Measurements from ENCODE around the gene HSPG2.
"Not testable (repeated sequence)": the region's sequence is repeated elsewhere in the genome, so short reads cannot be mapped to it uniquely, and the experiment has no call there.

Gene HSPG2

DNA sequence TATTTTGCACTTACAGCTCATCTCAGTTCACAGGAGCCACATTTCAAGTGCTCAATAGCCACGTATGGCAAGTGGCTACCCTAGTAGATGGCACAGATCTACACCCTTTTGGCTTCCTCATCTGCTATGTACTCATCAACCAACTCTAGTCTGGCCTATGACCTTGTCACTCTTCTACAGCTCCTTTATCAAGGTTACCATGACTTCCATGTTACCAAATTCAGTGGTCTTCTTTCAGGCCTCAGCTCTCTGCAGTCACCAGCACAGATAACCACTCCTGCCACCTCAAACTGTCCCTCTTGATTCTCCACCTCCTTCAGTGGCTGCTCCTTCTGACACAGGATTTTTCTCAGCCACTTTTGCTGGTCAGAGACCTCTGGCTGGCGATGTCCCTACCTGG is 142.5 kb downstream of the HSPG2 start:
- Histone ChIP-seq H3K79me2 (ENCODE audit: insufficient read depth, low read depth) (no peaks in the 10 kb centered on the region), H3K4me2 (no peak overlapping the region), H3K27me3 (ENCODE audit: insufficient read depth, low read depth) (no peaks in the 10 kb centered on the region), H3K9ac (no peak overlapping the region), H3K4me1 (ENCODE audit: low read depth, poor library complexity, severe bottlenecking) (peaks cover 19% of the 10 kb centered on the region), H3K27ac (no peak overlapping the region), H4K20me1 (ENCODE audit: insufficient read depth) (no peaks in the 10 kb centered on the region), H3K4me3 (IDR thresholded peaks at IDR 0.05; ENCODE audit: insufficient read depth, low read depth, low read length) (no peak overlapping the region), H2AFZ (ENCODE audit: low read depth) (no peak overlapping the region), H3K36me3 (ENCODE audit: insufficient read depth) (no peaks in the 10 kb centered on the region)
- TF ChIP-seq, protein P1, sequence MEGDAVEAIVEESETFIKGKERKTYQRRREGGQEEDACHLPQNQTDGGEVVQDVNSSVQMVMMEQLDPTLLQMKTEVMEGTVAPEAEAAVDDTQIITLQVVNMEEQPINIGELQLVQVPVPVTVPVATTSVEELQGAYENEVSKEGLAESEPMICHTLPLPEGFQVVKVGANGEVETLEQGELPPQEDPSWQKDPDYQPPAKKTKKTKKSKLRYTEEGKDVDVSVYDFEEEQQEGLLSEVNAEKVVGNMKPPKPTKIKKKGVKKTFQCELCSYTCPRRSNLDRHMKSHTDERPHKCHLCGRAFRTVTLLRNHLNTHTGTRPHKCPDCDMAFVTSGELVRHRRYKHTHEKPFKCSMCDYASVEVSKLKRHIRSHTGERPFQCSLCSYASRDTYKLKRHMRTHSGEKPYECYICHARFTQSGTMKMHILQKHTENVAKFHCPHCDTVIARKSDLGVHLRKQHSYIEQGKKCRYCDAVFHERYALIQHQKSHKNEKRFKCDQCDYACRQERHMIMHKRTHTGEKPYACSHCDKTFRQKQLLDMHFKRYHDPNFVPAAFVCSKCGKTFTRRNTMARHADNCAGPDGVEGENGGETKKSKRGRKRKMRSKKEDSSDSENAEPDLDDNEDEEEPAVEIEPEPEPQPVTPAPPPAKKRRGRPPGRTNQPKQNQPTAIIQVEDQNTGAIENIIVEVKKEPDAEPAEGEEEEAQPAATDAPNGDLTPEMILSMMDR (conservative IDR thresholded peaks at IDR 0.05; ENCODE audit: low read depth, low read length) = no peak

DNA sequence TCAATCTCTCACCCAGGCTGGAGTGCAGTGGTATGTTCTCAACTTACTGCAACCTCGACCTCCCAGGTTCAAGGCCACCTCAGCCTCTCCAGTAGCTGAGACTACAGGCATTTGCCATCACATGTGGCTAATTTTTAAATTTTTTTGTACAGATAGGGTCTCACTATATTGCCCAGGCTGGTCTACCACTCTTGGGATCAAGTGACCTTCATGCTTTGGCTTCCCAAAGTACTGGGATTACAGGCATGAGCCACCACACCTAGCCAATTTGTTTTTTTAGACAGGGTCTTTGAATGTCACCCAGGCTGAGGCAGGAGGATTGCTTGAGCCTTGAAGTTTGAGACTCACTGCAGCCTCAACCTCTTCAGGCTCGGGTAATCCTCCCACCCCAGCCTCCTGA is 144.0 kb downstream of the HSPG2 start:
- H3K4me3 ChIP-seq (IDR thresholded peaks at IDR 0.05; ENCODE audit: insufficient read depth, low read depth, low read length) = no peak overlapping the region
- no peak overlapping the region for H2AFZ ChIP-seq (ENCODE audit: low read depth)
- H3K27ac ChIP-seq = no peak overlapping the region
- no peaks in the 10 kb centered on the region for H3K36me3 ChIP-seq (ENCODE audit: insufficient read depth)
- no peak overlapping the region for H3K4me2 ChIP-seq
- H3K9ac ChIP-seq = no peak overlapping the region
- no peaks in the 10 kb centered on the region for H4K20me1 ChIP-seq (ENCODE audit: insufficient read depth)
- no peaks in the 10 kb centered on the region for H3K79me2 ChIP-seq (ENCODE audit: insufficient read depth, low read depth)
- H3K4me1 ChIP-seq (ENCODE audit: low read depth, poor library complexity, severe bottlenecking) = peaks cover 19% of the 10 kb centered on the region
- H3K27me3 ChIP-seq (ENCODE audit: insufficient read depth, low read depth) = no peaks in the 10 kb centered on the region
- TF ChIP-seq, protein P1 (conservative IDR thresholded peaks at IDR 0.05; ENCODE audit: low read depth, low read length) = no peak

DNA sequence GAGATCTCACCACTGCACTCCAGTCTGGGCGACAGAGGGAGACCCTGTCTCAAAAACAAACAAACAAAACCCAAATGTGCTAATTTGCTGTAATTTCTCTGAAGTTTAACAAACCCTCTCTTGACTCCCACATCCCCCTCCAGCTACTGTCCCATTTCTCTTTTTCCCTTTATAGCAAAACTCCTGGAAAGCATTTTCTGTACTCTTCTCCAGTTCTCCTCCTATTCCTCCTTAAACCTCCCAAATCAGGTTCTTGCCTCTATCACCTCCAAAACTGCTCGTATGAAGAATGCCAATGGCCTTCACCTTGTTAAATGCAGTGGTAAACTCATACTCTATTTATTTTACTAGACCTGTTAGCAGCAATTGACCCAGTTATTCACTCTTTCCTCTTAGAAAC is 150.5 kb downstream of the HSPG2 start:
- H3K36me3 ChIP-seq (ENCODE audit: insufficient read depth) = no peaks in the 10 kb centered on the region
- H2AFZ ChIP-seq (ENCODE audit: low read depth) = no peak overlapping the region
- no peak overlapping the region for H3K27ac ChIP-seq
- peaks cover 9% of the 10 kb centered on the region for H3K79me2 ChIP-seq (ENCODE audit: insufficient read depth, low read depth)
- 0 out of 2 replicates have a peak, but pooled peaks cover 2% of the 10 kb centered on the region for H3K27me3 ChIP-seq (ENCODE audit: insufficient read depth, low read depth)
- TF ChIP-seq, protein P1 (conservative IDR thresholded peaks at IDR 0.05; ENCODE audit: low read depth, low read length) = no peak
- H3K4me2 ChIP-seq = no peak overlapping the region
- no peak overlapping the region for H3K9ac ChIP-seq
- peaks cover 8% of the 10 kb centered on the region for H3K4me1 ChIP-seq (ENCODE audit: low read depth, poor library complexity, severe bottlenecking)
- H3K4me3 ChIP-seq (IDR thresholded peaks at IDR 0.05; ENCODE audit: insufficient read depth, low read depth, low read length) = no peak overlapping the region
- H4K20me1 ChIP-seq (ENCODE audit: insufficient read depth) = no peaks in the 10 kb centered on the region

DNA sequence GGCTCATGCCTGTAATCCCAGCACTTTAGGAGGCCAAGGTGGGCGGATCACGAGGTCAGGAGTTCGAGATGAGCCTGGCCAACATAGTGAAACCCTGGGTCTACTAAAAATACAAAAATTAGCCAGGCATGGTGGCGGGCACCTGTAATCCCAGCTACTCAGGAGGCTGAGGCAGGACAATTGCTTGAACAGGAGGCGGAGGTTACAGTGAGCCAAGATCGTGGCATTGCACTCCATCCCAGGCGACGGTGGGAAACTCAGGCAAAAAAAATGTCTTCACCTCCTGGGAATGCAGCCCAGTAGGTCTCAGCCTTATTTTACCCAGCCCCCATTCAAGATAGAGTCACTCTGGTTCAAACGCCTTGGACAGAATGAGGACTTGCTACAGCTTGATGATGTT is 151.3 kb downstream of the HSPG2 start:
- H3K4me2 ChIP-seq; H3K36me3 ChIP-seq (ENCODE audit: insufficient read depth); H3K27ac ChIP-seq; H2AFZ ChIP-seq (ENCODE audit: low read depth); H3K9ac ChIP-seq; H4K20me1 ChIP-seq (ENCODE audit: insufficient read depth); H3K4me3 ChIP-seq (IDR thresholded peaks at IDR 0.05; ENCODE audit: insufficient read depth, low read depth, low read length); H3K27me3 ChIP-seq (ENCODE audit: insufficient read depth, low read depth); H3K4me1 ChIP-seq (ENCODE audit: low read depth, poor library complexity, severe bottlenecking): not testable (repeated sequence)
- H3K79me2 ChIP-seq (ENCODE audit: insufficient read depth, low read depth) = peaks cover 18% of the 10 kb centered on the region

DNA sequence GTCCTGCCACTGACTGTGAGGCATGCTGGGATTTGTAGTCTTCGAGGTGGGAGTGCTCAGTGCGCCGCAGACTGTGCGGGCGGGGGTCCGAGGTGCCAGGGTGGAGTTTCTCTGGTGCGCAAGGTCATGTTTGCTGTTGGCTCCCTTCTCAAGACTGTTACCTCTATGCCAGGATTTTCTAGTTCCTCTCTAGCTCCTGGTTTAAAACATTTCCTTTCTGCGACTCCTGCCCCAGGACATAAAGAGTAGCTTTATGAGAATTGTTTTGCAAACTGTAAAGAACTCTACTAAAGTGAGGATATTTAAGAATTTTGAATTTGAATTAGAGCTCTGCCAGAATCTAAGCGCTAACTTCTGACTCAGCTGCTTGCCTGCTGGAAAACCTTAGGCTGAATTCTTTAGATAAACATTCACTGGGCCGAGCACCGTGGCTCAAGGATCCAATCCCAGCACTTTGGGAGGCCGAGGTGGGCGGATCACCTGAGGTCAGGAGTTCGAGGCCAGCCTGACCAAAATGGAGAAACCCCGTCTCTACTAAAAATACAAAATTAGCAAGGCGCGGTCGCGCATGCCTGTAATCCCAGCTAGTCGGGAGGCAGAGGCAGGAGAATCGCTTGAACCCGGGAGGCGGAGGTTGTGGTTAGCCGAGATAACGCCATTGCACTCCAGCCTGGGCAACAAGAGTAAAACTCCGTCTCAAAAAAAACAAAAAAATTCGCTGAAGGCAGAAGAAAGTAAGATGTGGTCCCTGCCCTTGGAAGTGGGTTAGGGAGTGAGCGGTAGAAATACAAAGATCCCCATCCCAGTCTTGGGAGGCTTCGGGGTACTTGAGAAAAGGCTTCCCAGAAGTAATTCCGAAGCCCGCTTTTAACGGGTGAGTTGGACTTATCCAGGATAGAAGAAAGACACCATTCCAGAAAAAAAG is 153.2 kb downstream of the HSPG2 start:
- H3K27ac ChIP-seq = peak overlapping the region; percentile 99
- 0 out of 2 replicates have a peak, but pooled peaks cover 2% of the 10 kb centered on the region for H3K27me3 ChIP-seq (ENCODE audit: insufficient read depth, low read depth)
- H3K4me2 ChIP-seq = peak overlapping the region; percentile 74
- no peaks in the 10 kb centered on the region for H3K36me3 ChIP-seq (ENCODE audit: insufficient read depth)
- H3K4me1 ChIP-seq (ENCODE audit: low read depth, poor library complexity, severe bottlenecking) = peaks cover 14% of the 10 kb centered on the region
- peak overlapping the region; percentile 77; the same call in 1 of the 2 replicates for H2AFZ ChIP-seq (ENCODE audit: low read depth)
- H3K79me2 ChIP-seq (ENCODE audit: insufficient read depth, low read depth) = peaks cover 36% of the 10 kb centered on the region
- H3K9ac ChIP-seq = peak overlapping the region; percentile 99
- TF ChIP-seq, protein P1 (conservative IDR thresholded peaks at IDR 0.05; ENCODE audit: low read depth, low read length) = no peak
- H4K20me1 ChIP-seq (ENCODE audit: insufficient read depth) = peaks cover 12% of the 10 kb centered on the region; the same call in 1 of the 2 replicates
- no peak overlapping the region for H3K4me3 ChIP-seq (IDR thresholded peaks at IDR 0.05; ENCODE audit: insufficient read depth, low read depth, low read length)

Measured in KMS-11 (cell line).